GM19099 (cell line): ENCODE results near the gene FAM163B.

Experiments used
- POLR2A ChIP-seq: IDR thresholded peaks from 3 replicates; pipeline ENCODE4 v1.6.1; 2011; ENCODE audit warnings: low read depth; ENCODE audit not compliant: insufficient read length; ENCODE audit errors: extremely low read depth

FAM163B gene

GRCh38 chr9:133532937-133533668 is 76.1 kb downstream of the FAM163B start:
- no peak for TF ChIP-seq POLR2A

- TF ChIP-seq POLR2A = no peak
Measured at GRCh38 chr9:133531293-133531692, 77.9 kb downstream of the FAM163B start.

- TF ChIP-seq POLR2A = no peak
Measured at GRCh38 chr9:133529874-133530273, 79.3 kb downstream of the FAM163B start.

GRCh38 chr9:133529457-133529856 is 79.7 kb downstream of the FAM163B start:
- TF ChIP-seq POLR2A = no peak

- TF ChIP-seq POLR2A = no peak
Measured at GRCh38 chr9:133528876-133529241, 80.3 kb downstream of the FAM163B start.

GRCh38 chr9:133528001-133528875 is 81.0 kb downstream of the FAM163B start:
- TF ChIP-seq POLR2A = no peak

- TF ChIP-seq POLR2A = no peak
Measured at GRCh38 chr9:133527444-133527920, 81.7 kb downstream of the FAM163B start.
